Right kidney (tissue), 1 donor: ENCODE results near the gene PRSS2.
A peak's percentile ranks its signal among the peaks of the same experiment; 100 is the strongest.

ENCODE experiments used
- DNase-seq: peaks from one replicate; pipeline ENCODE4 v3.0.0-alpha.2; 2016

Gene PRSS2

GRCh38 chr7:142787034-142787768, 16.4 kb downstream of the PRSS2 start:
- no peak for DNase-seq

- no peak for DNase-seq
Measured at GRCh38 chr7:142787783-142788182, 17.0 kb downstream of the PRSS2 start.

DNA sequence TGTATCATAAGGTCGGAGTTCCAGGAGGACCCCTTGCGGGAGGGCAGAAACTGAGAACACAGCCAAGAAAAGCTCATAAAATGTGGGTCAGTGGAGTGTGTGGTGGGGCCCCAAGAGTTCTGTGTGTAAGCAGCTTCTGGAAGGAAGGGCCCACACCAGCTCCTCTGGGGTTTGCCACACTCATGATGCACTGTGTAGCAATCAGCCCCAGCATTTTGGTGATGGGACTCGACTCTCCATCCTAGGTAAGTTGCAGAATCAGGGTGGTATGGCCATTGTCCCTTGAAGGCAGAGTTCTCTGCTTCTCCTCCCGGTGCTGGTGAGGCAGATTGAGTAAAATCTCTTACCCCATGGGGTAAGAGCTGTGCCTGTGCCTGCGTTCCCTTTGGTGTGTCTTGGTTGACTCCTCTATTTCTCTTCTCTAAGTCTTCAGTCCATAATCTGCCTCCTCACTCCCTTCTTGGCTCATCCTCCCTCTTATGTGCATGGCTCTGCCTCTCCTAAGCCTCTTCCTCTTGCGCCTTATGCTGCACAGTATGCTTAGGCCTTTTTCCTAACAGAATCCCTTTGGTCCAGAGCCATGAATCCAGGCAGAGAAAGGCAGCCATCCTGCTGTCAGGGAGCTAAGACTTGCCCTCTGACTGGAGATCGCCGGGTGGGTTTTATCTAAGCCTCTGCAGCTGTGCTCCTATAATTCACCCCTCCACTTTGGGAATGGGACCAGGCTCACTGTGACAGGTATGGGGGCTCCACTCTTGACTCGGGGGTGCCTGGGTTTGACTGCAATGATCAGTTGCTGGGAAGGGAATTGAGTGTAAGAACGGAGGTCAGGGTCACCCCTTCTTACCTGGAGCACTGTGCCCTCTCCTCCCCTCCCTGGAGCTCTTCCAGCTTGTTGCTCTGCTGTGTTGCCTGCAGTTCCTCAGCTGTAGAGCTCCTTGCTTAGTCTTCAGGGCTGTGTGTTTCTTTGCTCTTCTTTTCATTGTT, 17.8 kb downstream of the PRSS2 start:
- DNase-seq = no peak

- DNase-seq = no peak
Measured at GRCh38 chr7:142789441-142789840, 18.7 kb downstream of the PRSS2 start.

DNA sequence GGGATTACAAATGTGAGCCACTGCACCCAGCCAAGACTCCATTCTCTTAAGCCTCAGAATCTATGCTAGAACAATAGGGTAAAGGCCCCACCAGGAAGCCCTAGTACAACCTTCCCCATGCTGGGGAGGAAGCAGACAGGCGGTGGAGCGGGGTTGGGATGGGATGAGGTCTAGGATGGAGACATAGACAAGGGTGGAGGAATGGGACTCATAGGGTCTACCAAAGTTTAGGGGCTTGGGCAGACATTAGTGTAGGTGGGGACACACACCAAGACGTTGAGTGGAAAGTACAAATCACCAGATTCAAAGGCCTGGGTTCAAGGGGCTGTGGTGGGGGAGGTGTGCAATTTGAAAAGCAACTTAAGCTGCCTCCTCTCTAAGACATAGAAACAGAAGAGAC, 19.3 kb downstream of the PRSS2 start:
- no peak for DNase-seq

- DNase-seq = no peak
Measured at GRCh38 chr7:142790555-142790954, 19.8 kb downstream of the PRSS2 start.

DNA sequence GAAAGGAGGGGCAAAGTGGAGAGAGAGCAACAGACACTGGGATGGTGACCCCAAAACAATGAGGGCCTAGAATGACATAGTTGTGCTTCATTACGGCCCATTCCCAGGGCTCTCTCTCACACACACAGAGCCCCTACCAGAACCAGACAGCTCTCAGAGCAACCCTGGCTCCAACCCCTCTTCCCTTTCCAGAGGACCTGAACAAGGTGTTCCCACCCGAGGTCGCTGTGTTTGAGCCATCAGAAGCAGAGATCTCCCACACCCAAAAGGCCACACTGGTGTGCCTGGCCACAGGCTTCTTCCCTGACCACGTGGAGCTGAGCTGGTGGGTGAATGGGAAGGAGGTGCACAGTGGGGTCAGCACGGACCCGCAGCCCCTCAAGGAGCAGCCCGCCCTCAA, 20.7 kb downstream of the PRSS2 start:
- no peak for DNase-seq

- no peak for DNase-seq
Measured at GRCh38 chr7:142792129-142792528, 21.4 kb downstream of the PRSS2 start.

- DNase-seq = no peak
Measured at GRCh38 chr7:142792593-142792992, 21.8 kb downstream of the PRSS2 start.

- no peak for DNase-seq
Measured at GRCh38 chr7:142793156-142793555, 22.4 kb downstream of the PRSS2 start.

DNA sequence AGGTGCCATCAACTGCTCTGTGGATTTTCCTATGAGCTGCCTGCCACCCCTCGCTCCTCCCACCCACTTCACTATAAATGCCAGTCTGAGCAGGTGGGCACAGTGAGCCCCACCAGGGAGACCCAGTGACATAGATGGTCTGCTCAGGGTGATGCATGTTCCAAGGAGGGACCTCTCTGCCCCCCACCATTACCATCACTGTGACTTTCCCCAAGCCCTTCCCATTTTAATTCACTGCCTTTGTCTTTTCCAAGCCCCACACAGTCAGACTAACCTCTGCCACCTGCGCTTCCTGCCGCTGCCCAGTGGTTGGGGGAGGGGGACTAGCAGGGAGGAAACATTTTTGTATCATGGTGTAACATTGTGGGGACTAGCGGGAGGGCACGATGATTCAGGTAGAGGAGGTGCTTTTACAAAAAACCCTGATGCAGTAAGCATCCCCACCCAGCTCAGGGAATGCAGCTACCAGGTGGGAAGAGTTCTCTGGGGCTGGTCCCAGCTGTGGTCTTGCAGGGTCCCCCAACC, 24.6 kb downstream of the PRSS2 start:
- no peak for DNase-seq

- no peak for DNase-seq
Measured at GRCh38 chr7:142796001-142796500, 25.3 kb downstream of the PRSS2 start.

- DNase-seq = peak; percentile 46
Measured at GRCh38 chr7:142796501-142797390, 26.0 kb downstream of the PRSS2 start.

DNA sequence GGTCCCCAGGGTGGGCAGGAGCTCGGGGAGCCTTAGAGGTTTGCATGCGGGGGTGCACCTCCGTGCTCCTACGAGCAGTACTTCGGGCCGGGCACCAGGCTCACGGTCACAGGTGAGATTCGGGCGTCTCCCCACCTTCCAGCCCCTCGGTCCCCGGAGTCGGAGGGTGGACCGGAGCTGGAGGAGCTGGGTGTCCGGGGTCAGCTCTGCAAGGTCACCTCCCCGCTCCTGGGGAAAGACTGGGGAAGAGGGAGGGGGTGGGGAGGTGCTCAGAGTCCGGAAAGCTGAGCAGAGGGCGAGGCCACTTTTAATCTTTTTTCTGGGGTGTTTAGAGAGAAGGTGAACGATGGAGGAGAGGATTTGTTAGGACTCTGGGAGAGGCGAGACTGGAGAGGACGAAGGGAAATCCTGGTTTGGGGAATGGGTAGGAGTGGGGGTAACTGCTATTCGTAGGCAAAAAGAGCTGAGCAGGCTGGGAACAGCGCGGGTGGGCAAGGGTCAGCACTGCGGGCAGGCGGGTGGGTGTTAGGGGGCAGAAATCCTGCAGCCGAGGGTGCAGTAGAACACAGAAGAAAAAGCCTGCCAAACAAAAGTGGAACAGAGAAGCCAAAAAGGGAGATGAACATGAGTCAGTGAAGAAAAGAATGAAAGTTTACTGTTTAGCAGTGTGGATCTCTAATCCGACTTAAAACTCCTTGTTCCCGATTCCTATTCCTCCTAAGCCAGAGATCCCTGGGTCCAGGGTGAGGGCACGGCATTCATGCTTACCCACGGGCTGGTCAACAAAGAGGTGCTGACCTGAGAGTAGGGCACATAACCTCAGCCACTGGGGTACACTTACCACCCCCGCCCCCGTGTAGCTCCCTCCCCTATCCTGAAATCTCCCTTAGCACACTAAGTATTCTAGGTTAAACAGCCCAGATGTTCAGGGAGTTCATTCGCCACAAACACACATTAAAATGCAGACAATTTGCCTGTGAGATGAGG, 26.9 kb downstream of the PRSS2 start:
- no peak for DNase-seq

- DNase-seq = no peak
Measured at GRCh38 chr7:142798451-142799436, 28.0 kb downstream of the PRSS2 start.

- DNase-seq = no peak
Measured at GRCh38 chr7:142799437-142799835, 28.7 kb downstream of the PRSS2 start.

- DNase-seq = no peak
Measured at GRCh38 chr7:142800088-142800487, 29.3 kb downstream of the PRSS2 start.

GRCh38 chr7:142800699-142801260, 30.0 kb downstream of the PRSS2 start:
- DNase-seq = no peak
